SK-MEL-5 (cell line): ENCODE measurements around the gene TMEM107. TPM values are rescaled to one million over a fixed set of nuclear protein-coding genes. Genes with fewer than 3 reads are reported as not detected.

ENCODE experiments used
- DNase-seq: peaks from one replicate; pipeline ENCODE4 v3.0.0-alpha.2; 2016; ENCODE audit warnings: low read depth, low spot score
- in situ Hi-C: cut with HindIII; loops from 2 replicates; pipeline ENCODE4 v1.10.0; 2016; ENCODE audit warnings: low sequenced_read_pairs, high pct_unique_total_duplicates, low pct_unique_long_range_greater_than_20kb
- total RNA-seq: library from RNA; depleted of rRNA; stranded (reverse); fragments of >200 nt; shearing (Covaris generic); gene quantifications from 2 replicates; pipeline ENCODE4 v1.2.3, GENCODE V29; 2014

The TMEM107 gene
- total RNA-seq, 1 experiment from 2014 or later, result 19.1 TPM

GRCh38 chr17:8155231-8155995 is 20.8 kb downstream of the TMEM107 start:
- in situ Hi-C loops, result no loop called here
- DNase-seq, result no peak

- in situ Hi-C loops, result no loop called here
- DNase-seq, result no peak
Observed at GRCh38 chr17:8154608-8155155, 21.5 kb downstream of the TMEM107 start.

- peak; percentile 95 for DNase-seq
- in situ Hi-C loops, result no loop called here
Observed at GRCh38 chr17:8153957-8154607, 22.1 kb downstream of the TMEM107 start.

- DNase-seq, result no peak
- in situ Hi-C loops, result no loop called here
Observed at GRCh38 chr17:8153525-8153956, 22.6 kb downstream of the TMEM107 start.

DNA sequence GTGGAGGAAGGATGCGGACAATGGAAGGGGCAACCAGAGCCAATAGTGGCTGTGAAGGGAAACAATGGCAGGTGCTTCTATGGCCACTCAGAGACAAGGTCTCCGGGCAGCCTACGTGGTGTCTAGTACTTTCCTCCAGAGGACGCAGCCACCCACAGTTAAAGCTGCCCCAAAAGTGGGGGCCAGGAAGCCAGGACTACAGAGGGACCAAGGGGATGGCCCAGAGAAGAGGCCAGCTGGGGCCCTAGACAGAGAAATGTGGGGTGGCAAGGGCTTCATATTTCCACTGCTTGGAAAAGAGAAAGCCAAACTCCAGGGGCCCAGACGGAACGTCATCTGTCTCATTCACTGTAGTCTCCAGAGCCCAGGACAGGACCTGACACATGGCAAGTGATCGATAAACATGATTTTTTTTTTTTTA is 23.1 kb downstream of the TMEM107 start:
- in situ Hi-C loops, result no loop called here
- DNase-seq, result no peak

DNA sequence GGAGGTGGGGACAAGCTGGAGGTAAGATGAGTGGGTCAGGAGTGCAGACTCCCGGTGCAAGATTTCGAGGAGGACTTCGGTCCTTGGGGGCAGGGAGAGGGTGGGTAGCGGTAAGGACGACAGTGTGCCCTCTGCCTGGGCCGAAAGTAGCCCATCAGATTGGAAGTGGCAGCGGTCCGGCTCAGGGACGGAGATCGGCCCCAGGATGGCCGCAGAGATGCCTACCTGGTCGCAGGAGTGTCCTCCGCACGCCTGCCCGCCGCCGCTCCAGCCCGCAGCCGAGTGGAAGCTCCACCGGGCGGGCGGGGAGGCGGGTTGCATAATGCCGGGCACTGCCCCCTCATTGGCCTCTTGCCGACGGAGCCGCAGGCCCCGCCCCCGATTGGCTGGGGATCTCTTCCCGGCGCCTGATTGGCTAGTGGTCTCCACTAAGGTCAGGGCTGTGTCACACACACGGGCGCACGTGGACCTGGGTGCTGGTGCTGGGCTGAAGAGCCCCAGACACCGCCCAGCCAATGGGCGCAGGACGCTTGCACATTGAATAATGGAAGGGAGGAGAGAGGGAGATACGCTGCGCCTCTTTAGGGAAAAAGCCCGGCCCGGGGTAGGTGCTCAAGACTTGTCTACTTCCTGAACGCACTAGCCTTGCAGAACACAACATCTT is 23.9 kb downstream of the TMEM107 start, which contains the start of gene PER1:
Gene PER1, minus strand, starts transcription at position 293 of the 664 bp plus-strand sequence. CDS start 1,698 bp downstream, outside the sequence.
- peak; percentile 98 for DNase-seq
- in situ Hi-C loops, result no loop called here

- in situ Hi-C loops, result no loop called here
- DNase-seq, result no peak
Observed at GRCh38 chr17:8151641-8152111, 24.5 kb downstream of the TMEM107 start.

GRCh38 chr17:8151120-8151640 is 25.0 kb downstream of the TMEM107 start:
- DNase-seq, result peak; percentile 82
- in situ Hi-C loops, result no loop called here

DNA sequence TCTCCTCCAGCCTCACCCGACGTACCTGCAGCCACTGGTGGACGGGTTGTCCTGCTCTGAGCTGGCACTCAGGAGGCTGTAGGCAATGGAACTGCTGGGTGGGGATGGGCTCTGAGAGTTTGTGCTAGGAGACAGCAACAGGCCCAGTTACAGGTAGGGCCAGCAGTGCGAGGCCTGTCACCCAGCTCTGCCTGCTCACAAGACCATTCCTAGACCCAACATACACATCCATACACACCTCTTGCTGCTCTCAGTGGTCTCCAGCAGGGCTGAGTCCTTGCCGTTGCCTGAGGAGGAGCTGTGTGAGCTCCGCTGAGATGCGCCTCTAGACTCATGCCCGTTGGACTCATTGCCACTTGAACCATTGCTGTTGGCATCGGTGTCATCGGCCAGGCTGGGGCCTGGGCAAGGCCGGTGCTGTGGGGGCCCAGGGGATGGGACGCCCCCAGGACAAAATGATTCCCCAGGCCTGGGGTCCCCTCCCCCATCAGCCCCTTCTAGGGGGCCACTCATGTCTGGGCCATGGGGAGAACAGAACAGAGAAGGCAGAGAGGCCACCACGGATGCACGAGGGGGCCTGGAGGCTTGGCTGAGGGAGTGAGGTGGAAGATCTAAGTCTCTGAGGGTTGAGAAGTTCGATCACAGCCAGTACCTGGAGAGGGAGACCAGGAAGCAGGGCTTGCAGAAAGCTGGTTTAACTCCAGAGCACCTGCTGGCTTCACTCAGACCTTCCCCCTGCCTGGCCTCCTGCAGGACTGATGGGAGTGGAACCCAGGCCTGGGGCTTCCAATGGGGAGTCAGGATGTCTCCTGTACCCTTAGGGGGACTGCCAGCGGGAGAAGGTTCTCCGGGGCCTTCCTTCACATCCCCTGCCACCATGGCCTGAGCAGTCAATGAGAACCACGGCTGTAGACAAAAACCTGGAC is 25.7 kb downstream of the TMEM107 start:
- no peak for DNase-seq
- in situ Hi-C loops, result no loop called here

DNA sequence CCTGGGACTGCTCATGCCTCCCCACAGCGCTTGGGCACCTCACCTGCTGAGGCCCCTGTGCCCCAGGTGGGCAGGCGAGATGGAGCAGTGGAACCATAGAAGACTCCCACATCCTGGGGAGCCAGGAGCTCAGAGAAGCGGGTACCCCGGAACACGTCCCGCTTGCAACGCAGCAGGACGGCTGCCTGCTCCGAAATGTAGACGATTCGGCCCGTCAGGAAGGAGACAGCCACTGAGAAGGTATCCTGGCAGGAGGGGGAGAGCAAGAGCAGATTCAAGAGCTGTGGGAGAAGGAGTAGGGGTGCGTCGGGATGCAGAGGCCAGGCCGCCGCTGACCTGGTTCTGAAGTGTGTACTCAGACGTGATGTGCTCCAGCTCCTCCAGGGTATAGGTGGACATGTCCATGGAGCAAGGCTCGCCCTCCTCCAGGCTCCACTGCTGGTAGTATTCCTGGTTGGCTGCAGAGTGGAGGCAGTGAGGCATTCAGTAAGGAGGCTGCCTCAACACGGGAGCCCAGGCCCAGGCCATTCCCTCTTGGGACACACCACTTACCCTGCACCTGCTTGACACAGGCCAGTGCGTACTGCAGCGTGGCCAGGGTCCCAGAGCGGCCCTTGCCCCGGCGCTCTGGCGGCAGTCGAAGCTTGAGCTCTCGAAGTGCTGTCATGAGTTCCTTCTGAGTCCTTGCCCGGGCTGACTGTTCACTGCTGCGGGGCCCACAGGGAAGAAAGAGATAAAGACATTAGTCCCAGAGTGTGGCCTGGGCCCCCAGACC is 26.6 kb downstream of the TMEM107 start:
- DNase-seq, result no peak
- in situ Hi-C loops, result no loop called here

- in situ Hi-C loops, result no loop called here
- no peak for DNase-seq
Observed at GRCh38 chr17:8148560-8148959, 27.6 kb downstream of the TMEM107 start.

- in situ Hi-C loops, result no loop called here
- DNase-seq, result no peak
Observed at GRCh38 chr17:8147805-8148404, 28.3 kb downstream of the TMEM107 start.

GRCh38 chr17:8147141-8147804 is 28.9 kb downstream of the TMEM107 start:
- in situ Hi-C loops, result no loop called here
- no peak for DNase-seq

DNA sequence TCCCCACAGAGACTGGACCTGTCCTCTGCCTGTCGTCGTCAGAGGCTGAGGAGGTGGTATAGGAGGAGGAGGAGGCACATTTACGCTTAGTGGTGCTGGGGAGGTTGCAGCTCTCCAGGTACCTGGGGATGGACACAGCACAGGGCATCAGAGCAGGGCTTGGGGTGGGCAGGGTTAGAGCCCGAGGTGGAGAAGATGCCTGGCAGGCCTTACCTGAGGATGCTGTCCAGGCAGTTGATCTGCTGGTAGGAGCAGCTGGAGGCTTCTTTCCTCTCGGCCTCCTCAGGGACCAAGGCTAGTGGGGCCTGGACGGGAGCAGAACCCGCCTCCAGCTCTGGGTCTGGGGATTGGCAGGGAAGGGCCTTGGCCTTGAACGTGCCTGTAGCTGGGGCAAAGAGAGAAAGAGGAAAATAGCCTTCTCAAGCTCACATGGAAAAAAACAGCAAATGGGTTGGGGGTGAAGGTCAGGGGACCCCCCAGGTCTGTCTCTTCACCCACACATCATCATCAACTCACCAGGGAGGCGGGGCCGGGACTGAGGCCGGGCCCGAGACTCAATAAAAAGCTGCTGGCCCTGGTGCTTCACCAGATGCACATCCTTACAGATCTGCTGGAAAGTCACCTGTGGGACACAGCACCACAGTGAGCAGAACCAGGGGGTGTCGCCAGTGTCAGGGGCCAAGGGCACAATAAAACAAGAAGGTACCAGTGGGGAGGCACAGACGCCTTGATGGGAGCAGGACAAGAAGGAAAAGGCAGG is 29.6 kb downstream of the TMEM107 start:
- DNase-seq, result no peak
- in situ Hi-C loops, result no loop called here

- in situ Hi-C loops, result no loop called here
- DNase-seq, result no peak
Observed at GRCh38 chr17:8145811-8146210, 30.4 kb downstream of the TMEM107 start.
